Lower lobe of right lung (tissue), 2 donors: Measurements from ENCODE around the gene ANKRD6. TPM values are rescaled to one million over a fixed set of nuclear protein-coding genes. Genes with fewer than 3 reads are reported as not detected.

Source experiments
- ATAC-seq, 2 donors: fragments of 200-7000 bp; cut with Tn5 transposase; one replicate each; pipeline ENCODE4 v1.9.1; 2020 to 2022; ENCODE audit warnings: mild to moderate bottlenecking in 2 of 2, moderate library complexity in 2 of 2
- DNase-seq: peaks from one replicate; pipeline ENCODE4 v3.0.0-alpha.2; 2020
- H3K27ac ChIP-seq: fragments of 200-600 bp; one replicate; pipeline ENCODE4 v1.8.0; 2022
- H3K27me3 ChIP-seq: fragments of 200-600 bp; one replicate; pipeline ENCODE4 v1.8.0; 2022; ENCODE audit warnings: low read depth
- H3K36me3 ChIP-seq: fragments of 200-600 bp; one replicate; pipeline ENCODE4 v1.8.0; 2022; ENCODE audit warnings: mild to moderate bottlenecking
- H3K4me1 ChIP-seq: fragments of 200-600 bp; one replicate; pipeline ENCODE4 v1.8.0; 2022
- H3K4me3 ChIP-seq: fragments of 200-600 bp; one replicate; pipeline ENCODE4 v1.8.0; 2022; ENCODE audit warnings: mild to moderate bottlenecking
- H3K9me3 ChIP-seq: fragments of 200-600 bp; one replicate; pipeline ENCODE4 v1.8.0; 2022
- CTCF ChIP-seq: fragments of 200-600 bp; IDR thresholded peaks from one replicate; pipeline ENCODE4 v1.8.0; 2022; ENCODE audit warnings: antibody characterized with exemption, mild to moderate bottlenecking
- intact Hi-C: fragments of 100-400 bp; cut with DNase I; formaldehyde crosslinking; loops from one replicate; pipeline ENCODE4 v1.11.0; 2022
- total RNA-seq: library from RNA; stranded (reverse); fragmentation: NEBNext Ultra II Directional; extraction: Animal tissue kit (Norgen Biotek cat#: 25700); gene quantifications from one replicate; pipeline ENCODE4 v1.2.1, GENCODE V29; 2021
- donor health status: DM: no; HTN: yes; CAD: no; lungs with severe emphysema.

ANKRD6 gene
- total RNA-seq, 1 donor from 2014 or later, result 17.7 TPM

GRCh38 chr6:89581689-89582088 is 148.7 kb downstream of the ANKRD6 start:
- Histone ChIP-seq H3K4me3 (no peak overlapping the region), H3K4me1 (no peaks in the 10 kb centered on the region), H3K27ac (no peak overlapping the region), H3K36me3 (no peaks in the 10 kb centered on the region), H3K27me3 (no peaks in the 10 kb centered on the region), H3K9me3 (no peaks in the 10 kb centered on the region)
- ATAC-seq, result no peak
- intact Hi-C loops, result no loop called here
- no peak for TF ChIP-seq CTCF
- DNase-seq, result no peak

- ATAC-seq, result no peak
- Histone ChIP-seq H3K9me3 (no peaks in the 10 kb centered on the region), H3K36me3 (no peaks in the 10 kb centered on the region), H3K4me1 (no peaks in the 10 kb centered on the region), H3K27ac (no peak overlapping the region), H3K27me3 (no peaks in the 10 kb centered on the region), H3K4me3 (no peak overlapping the region)
- TF ChIP-seq CTCF, result no peak
- intact Hi-C loops, result no loop called here
- DNase-seq, result no peak
These were observed 149.8 kb downstream of the ANKRD6 start for GRCh38 chr6:89582669-89583325.

- no peak overlapping the region for H3K4me3 ChIP-seq
- no peak for ATAC-seq
- H3K4me1 ChIP-seq, result no peaks in the 10 kb centered on the region
- no peak for DNase-seq
- H3K36me3 ChIP-seq, result no peaks in the 10 kb centered on the region
- TF ChIP-seq CTCF, result no peak
- no peaks in the 10 kb centered on the region for H3K27me3 ChIP-seq
- no peak overlapping the region for H3K27ac ChIP-seq
- intact Hi-C loops, result no loop called here
- H3K9me3 ChIP-seq, result no peaks in the 10 kb centered on the region
These were observed 150.6 kb downstream of the ANKRD6 start for GRCh38 chr6:89583559-89583958.

- Histone ChIP-seq H3K27ac (no peak overlapping the region), H3K9me3 (no peaks in the 10 kb centered on the region), H3K36me3 (no peaks in the 10 kb centered on the region), H3K4me3 (no peak overlapping the region), H3K4me1 (no peaks in the 10 kb centered on the region), H3K27me3 (no peaks in the 10 kb centered on the region)
- ATAC-seq (no peak), DNase-seq (no peak)
- no peak for TF ChIP-seq CTCF
- intact Hi-C loops, result no loop called here
These were observed 151.6 kb downstream of the ANKRD6 start for GRCh38 chr6:89584539-89584938.

GRCh38 chr6:89585154-89585553 is 152.2 kb downstream of the ANKRD6 start:
- Histone ChIP-seq H3K27ac (no peak overlapping the region), H3K4me1 (no peaks in the 10 kb centered on the region), H3K4me3 (no peak overlapping the region), H3K36me3 (no peaks in the 10 kb centered on the region), H3K9me3 (no peaks in the 10 kb centered on the region), H3K27me3 (no peaks in the 10 kb centered on the region)
- ATAC-seq (no peak), DNase-seq (no peak)
- TF ChIP-seq CTCF, result no peak
- intact Hi-C loops, result no loop called here
